Breast epithelium (tissue), 3 donors: ENCODE results near the gene NLK.

Experiments used
- CTCF ChIP-seq, 3 donors: fragments of 450-650 bp; IDR thresholded peaks; one replicate each; pipeline ENCODE4 v1.5.1; 2016 to 2017; ENCODE audit warnings: antibody characterized with exemption in 3 of 3, mild to moderate bottlenecking in 3 of 3, moderate library complexity in 3 of 3
- POLR2A ChIP-seq: fragments of 450-650 bp; IDR thresholded peaks from one replicate; pipeline ENCODE4 v1.6.1; 2016; ENCODE audit warnings: antibody characterized with exemption, mild to moderate bottlenecking, moderate library complexity
- POLR2AphosphoS5 ChIP-seq, 3 donors: sonication (generic); formaldehyde crosslinking; IDR thresholded peaks; one replicate each; pipeline ENCODE4 v1.6.1; 2017; ENCODE audit warnings: antibody characterized with exemption in 3 of 3

GRCh38 chr17:28189667-28190066, 147.2 kb downstream of the NLK start:
- TF ChIP-seq CTCF (IDR thresholded peaks at IDR 0.05) (no peak), POLR2A (no peak), POLR2AphosphoS5 (IDR thresholded peaks at IDR 0.05) (no peak)
